ENCODE data around the gene PRKAR2A.
A peak's percentile ranks its signal among the peaks of the same experiment; 100 is the strongest.

PRKAR2A gene
- 71.1 to 94.5 reads per million in 2 donors for total RNA-seq

DNA sequence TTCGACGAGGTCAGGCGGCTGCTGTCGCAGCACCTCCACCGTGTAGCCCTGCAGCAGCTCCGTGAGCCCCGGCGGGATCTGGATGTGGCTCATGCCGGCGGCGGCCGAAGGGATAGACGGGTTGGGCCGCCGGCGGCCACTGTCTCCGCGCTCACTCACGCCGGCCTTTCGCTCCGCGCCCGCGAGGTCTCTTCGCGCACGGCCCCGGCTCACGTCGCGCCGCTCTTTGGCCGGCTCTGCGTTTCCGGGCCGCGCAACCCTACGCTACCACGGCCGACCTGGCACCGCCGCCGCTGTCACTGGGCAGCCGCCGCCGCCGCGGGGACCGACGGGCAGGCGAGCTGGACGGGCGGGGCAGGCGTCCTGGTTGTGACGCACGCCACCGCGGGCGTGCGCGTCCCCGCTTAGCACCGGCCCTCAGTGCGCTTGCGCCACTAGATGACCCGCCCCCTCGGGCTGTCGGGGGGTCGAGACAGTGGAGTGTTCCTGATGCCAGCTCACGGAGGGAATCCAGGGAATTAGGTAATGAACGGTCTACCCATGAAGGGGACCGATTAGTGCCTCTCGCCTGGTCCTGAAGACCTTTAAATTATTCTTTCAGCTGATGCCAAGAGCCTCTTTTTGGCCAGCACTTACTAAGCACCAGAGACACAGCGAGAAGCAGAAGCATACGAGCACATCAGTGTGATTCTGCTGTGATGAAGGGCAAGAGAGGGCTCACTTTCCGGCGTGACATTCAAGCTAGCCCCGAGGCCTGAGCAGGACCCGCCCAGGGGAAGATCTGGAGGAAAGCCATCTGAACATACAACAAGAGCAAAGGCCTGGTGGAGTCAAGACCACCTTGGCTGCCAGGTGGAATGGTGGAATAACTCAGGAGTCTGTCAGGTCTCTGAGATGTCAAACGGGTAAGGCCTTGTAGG is at the start of gene PRKAR2A:
Gene PRKAR2A, minus strand, starts transcription at position 371 of the 920 bp plus-strand sequence. Its CDS starts 278 bp downstream, at position 93.
- DNase-seq = peak; percentile 48 to 86 (median 68)

DNA sequence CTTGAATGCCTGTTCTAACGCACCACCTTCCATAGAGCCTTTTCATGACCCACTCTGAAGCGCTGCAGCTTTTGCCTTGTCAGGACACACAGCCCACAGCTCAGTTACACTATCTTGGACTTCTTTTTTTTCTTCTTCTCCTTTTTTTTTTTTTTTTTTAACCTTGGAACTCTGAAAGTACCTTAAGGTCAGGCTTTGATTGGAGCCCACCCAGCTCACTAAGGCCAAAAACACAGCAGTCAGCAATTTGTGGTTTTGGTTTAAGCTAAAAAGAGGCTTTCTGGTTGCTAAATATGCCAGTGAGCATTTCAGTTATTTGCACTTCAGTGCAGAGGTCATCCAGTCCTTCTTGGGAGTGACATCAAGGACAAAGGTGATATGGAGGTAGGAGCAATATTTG is 49.3 kb upstream of the PRKAR2A start:
- DNase-seq = no peak

DNA sequence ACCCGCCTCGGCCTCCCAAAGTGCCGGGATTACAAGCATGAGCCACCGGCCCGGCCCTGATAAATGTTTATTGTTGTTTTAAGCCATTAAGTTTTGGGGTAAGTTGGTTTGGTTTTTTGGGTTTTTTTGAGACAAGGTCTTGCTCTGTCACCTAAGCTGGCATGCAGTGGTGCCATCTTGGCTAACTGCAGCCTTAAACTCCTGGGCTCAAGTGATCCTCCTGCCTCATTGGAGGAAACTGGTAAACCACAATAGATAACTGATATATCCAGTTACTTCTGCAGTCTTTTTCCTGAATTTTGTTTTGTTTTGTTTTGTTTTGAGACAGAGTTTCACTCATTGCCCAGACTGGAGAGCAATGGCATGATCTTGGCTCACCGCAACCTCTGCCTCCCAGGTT is 46.8 kb upstream of the PRKAR2A start:
- no peak for DNase-seq

DNA sequence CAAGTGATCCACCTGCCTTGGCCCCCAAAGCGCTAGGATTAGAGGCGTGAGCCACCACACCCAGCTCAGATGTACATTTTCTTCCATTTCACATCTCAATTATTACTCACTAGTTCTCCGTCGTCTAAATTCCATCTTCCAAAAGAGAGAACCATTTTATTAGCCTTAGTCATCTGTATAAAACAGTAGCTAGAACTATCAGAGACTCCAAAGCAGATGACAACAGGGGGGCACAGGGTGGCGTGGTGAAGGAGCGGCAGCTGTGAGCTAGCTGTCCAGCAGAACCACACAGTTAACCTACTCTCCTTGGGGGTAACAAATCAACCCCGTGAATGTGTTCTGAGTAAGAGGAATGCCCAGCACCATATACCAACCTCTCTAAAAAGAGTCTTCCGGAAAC is 43.9 kb upstream of the PRKAR2A start:
- DNase-seq = no peak

DNA sequence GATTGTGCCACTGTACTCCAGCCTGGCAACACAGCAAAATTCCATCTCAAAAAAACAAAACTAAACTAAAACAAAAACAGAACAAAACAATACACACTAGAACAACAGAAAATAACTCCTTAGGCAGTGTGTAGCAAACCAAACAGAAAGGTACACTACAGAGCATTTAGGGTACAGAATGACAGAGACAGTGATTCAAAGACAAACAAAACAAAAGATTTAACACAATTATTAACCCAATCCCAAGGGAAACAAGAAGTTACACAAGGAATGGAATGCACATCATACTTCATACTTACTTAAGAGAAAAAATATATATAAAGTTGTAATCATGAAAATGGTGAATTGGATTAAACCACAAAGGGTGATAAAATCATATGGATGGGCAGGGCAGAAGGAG is 38.1 kb upstream of the PRKAR2A start:
- DNase-seq = no peak

DNA sequence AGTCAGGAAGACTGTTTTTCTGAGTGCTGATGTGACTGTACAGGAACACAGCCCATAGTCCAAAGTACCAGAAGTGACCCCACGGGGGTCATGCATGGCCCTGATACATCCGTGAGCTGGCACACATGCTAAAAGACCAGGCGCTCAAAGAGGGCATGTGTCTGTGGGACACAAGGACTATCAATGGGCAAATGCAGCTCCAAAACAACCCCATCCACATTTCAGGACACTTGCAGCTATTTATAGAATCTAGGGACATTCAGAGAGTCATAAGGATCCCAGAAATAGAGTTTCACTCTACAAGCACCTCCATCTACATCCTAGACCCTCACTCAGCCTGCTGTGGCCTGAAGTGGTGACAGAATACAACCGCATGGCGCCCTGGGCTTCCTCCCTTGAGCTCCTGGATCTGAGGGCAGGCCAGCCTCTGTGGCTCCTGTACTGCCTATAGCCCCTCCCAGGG is 34.0 kb upstream of the PRKAR2A start:
- DNase-seq = no peak

DNA sequence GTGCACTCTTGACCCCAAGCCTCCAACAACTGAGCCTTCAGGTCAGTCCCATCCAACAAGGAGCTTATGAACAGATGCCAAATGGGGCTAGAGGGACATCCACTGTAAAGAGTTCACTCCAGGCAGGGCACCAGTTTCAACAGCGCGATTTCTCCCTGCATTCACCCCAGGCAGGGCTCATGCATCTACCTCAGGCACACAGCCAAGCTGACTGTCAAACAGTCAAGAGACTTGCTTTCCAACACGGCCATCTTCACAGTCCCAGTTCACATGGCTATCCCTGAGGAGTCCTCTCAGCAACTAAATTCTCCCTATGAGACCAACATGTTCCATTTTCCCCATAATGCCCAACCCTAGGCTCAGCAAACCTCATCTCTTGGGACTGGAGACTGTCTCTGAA is 33.3 kb upstream of the PRKAR2A start:
- no peak for DNase-seq

DNA sequence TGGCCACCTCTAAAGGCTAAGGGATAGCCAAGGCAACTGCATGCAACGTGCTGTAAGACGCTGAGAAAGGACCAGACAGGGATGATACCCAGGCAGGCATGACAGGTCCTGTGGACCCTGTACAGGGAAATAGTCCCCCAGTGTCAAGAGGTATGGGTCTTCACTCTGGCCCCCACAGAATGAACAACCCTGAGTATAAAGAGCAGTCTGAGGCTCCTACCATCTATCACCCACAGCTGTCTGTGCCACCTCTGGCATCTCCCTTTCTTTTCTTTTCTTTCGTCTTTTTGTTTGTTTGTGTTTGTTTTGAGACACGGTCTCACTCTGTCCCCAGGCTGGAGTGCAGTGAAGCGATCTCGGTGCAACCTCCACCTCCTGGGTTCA is 32.3 kb upstream of the PRKAR2A start:
- no peak for DNase-seq

DNA sequence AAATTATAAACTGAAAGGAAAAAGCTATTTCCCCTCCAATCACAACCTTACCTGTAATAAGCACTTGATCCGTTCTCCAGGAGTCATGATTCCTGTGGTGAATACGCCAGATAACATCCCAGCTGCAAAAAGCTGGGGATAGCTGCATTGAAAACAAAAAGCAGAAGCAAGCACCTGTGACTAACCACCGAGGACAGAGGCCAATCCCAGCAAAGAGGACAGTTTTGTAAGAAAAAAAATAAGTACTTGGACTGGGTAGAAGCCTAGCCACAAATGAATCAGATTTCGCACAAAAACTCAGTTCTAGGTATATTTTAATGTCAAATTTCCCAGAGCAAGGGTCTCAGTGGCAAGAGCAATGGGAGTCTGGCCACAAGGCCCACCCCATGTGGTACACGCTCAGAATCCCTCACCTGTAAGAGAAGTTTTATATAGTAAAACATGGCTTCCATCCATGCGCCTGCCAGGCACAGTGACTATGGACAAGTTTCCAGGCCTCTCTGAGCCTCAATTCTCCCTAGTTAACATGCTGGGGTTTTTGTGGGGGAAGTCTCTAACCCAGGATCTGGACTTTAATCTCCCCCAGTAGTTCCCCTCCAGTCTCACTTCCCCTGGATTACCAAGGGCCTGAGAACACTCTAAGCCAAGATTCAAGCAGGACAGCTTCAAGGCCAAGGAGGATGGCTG is 31.8 kb upstream of the PRKAR2A start:
- DNase-seq = no peak

DNA sequence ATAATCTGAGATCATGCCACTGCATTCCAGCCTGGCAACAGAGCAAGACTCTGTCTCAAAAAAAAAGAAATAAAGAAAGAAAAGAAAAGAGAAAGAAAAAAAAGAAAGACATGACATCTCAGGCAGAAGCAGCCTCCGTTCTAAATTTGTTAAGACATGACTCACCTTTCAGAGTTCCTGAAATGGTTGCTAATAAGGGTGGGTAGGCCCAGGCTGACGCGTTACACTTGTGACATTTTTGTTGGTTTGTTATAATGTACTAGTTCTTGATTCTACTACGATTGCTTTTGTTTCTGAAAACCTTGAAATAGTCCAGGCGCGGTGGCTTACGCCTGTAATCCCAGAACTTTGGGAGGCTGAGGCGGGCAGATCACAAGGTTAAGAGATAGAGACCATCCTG is 30.0 kb upstream of the PRKAR2A start:
- DNase-seq = no peak

DNA sequence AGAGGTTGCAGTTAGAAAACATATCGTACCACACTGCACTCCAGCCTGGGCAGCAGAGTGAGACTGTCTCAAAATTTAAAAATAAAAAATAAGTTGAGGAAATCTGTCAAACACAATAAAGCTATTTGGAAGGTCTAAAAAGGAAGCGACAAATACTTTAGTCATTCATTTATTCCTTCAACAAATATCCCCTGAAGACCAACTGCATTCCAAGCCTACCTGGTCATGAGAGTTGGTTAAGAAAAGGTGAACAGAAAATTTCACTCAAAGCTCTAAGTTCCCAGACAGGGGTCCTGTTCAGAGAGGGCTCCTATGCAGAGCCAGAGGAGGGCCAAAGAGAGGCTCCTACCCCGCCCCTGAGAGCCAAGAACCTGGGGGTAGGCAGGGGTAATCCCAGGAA is 15.4 kb upstream of the PRKAR2A start:
- no peak for DNase-seq

DNA sequence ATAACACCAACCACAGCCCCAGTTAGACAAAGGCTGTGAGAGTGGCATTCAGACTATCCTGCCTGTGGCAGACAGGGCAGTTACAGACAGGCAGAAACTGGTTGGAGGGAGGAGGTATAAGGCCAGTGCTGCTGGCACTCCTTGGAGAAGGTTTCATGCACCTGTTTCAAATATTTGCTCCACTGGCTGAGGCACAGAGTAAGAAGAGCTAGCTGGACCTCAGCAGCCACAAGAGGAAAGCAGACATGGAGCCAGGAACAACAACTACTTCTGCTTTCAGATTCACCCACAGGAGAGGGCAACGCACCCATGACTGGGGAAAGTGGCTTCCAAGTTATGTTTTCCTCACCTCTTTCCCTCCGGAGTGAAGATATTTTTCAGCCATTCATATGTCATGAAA is 11.5 kb upstream of the PRKAR2A start:
- no peak for DNase-seq

DNA sequence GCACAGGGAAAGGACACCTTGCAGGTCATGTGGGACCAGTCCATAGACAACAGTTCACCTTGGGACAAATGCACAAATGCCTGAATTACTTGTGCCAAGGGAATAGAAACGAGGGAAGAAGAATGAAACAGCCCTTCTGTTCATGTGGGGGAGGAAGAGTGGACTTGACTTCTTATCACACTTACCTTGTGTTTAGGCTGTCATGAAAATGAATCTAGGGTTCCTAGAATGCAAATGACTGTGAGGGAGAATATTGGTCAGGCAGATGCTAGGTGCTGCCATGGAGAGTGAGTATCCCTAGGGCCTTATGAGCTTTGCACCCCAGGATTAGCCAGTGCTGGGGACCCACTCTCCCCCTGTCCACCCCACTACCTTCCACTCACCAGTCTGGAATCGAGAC is 11.0 kb upstream of the PRKAR2A start:
- DNase-seq = no peak

DNA sequence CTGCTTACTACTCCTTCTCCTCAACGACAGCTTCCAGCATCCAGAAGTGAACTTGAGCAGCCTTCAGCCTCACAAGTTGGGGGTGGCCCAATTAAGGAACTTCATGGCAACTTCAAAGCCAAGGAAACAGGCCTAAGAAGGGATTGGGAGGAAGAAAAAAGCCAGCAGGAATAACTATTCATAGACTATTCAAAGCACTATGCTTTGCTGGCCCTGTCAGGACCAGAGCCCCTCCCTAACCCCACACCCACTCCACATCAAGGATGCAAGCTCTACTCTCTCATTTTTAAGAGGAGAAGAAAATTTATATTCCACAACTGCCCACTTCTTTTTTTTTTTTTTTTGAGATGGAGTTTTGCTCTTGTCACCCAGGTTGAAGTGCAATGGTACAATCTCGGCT is 10.0 kb upstream of the PRKAR2A start:
- DNase-seq = no peak

DNA sequence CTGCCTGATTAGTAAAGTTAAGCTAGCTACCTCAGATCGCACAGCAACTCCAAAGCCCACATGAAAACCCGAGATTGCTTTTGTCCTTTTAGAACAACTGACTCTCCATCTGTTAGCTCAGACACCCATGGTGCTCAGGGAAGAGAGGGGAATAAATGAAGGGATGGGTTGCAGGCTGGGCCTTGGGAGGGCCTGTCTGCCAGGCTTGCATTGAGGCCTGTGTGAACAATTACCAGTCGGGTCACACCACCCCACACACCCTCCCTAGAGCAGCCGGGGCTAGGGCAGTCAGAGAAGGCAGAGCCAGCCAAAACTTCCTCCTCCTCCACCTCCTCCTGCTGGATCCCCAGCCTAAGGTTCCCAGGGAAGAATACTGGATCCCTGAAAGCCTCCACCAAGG is 8.8 kb upstream of the PRKAR2A start:
- no peak for DNase-seq

DNA sequence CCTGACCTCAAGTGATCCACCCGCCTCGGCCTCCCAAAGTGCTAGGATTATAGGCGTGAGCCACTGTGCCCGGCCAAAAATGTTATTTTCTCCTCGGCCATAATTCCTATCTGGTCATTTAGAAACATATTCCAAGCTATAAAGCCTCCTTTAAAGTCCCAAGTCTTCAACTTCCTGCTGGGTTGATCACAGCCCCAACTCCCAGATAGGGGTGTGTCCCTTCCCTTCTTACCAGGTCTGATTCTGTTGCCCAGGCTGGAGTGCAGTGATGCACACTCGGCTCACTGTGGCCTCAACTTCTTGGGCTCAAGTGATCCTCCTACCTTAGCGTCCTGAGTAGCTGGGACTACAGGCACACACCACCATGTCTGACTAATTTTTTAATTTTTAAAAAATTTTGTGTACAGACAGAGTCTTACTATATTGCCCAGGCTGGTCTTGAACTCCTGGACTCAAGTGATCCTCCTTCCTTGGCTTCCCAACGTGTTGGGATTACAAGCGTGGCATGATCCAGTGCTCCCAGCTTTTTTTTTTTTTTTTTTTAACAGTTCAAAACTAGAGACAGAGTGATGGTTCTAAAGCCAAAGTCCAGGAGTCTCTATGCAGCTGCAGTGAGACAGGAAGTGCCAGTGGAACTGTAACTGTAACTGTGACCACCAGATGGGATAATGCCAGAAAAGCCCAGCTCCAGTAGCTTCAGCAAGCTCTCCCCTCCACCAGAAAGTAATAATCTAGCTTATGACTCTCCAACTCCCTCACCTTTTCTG is 8.2 kb upstream of the PRKAR2A start:
- no peak for DNase-seq

DNA sequence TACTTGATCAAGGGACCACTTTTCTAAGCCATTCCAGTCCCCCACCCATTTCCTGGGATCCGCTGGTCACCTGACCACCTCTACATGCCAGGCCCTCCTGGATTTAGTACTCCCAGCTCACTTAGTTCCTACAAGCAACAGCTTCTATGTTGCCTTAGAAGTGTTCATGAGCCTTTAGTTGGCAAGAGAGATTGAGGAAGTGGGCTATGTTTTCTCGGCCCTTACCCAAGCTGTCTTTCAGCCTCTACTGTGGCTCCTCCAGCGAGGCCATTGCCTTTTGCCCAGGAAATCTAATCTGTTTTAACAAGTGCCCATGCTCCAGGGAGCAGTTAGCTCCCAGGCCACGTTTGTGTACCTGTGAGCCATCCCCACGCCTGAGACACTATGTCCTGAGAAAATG is 4.5 kb upstream of the PRKAR2A start:
- DNase-seq = no peak

DNA sequence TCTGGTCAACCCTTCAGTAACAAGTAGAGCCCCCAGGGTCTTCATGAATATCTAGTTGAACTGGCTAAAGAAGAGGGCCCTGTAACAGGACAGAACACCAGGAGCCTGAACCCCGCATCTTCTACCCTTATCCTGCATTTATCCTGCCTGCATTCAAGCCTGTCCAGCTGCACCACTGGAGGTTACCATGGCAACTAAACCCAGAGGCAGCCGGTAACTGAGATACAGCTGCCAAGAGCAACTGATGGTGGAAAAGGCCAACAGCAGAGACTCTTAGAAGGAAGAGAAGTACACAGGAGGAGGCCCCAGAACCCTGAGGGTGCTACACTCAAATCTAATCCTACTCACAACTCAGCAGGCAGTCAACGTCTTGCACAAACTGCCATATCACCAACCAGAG is 3.7 kb upstream of the PRKAR2A start:
- no peak for DNase-seq

DNA sequence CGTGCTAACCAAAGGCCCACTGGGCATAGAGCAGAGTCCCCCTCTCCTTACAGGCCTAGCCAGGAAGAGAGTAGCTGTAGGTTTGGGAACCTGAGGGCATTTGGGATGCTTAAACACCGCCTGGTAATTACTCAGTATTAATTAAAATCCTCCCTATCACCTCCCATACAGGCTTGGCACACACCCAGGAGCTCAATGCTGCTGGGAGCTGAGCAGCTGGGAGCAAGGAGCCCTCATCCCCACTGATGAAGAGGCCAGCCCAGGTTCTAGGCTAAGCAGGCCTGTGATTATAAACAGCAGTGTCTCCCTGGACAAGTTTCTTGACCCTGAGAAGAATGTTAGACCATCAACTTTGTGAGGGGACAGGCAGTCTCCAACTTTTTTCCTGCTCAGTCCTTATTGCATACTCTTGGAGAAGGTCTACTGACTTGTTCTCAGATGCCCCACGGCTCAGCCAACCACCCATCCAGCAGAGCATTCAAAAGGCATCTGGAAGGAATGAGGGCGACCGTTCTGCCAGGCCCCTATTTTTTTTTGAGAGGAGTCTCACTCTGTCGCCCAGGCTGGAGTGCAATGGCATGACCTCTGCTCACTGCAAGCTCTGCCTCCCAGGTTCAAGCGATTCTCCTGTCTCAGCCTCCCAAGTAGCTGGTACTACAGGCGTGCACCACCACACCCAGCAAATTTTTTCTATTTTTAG is 1.3 kb upstream of the PRKAR2A start:
- no peak for DNase-seq

DNA sequence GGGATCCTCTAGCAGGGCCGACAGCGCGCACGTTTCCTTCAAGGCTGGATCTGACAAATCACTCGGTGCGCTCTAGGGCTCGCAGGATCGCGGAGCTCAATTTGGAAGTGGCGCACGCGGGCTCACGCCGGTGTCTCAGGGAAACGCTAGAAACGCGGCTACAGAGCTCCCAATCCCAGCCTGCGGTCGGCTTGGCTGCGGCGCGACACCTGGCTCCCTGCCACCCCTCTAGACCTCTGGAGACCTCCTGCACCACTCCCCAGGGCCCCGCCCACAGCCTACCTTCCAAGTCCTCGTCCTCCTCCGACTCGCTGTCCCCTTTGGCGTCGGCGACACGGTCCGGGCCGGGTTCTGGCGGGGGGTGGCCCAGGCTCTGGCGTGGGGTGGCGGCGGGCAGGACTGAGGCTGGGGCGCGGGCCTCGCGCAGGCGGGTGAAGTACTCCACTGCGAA is 596 bp downstream of the PRKAR2A start:
- peak; percentile 19 to 57 (median 45) for DNase-seq

DNA sequence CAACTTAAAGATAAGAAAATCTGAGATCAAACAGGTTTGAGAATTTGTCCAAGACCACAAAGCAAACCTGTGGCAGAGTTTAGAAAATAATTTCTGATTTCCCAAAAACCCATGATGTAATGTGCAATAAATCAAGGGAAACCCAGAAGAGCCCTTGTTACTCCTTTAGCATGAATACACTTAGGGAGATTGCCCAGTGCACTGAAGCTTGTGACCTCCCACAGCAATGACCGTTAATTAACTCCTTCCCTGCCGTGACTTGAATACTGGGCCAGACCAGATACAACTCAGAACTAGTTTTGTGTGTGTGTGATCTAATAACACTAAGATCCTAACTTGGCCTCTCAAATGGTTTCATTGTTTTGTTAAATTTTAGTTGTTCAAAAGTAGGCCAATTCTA is 2.5 kb downstream of the PRKAR2A start:
- DNase-seq = no peak

DNA sequence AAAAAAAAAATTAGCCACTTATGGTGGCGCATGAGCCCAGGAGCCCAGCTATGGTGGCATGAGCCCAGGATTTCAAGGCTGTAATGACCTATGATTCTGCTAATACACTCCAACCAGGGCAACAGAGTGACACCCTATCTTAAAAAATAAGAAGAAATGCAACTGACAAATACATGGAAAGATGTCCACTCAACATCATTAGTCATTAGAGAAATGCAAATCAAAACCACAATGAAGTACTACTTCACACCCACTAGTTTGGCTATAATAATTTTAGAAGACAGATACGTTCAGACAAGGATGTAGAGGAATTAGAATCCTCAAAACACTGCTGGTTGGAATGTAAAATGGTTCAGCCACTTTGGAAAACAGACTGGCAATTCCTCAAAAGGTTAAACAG is 10.5 kb downstream of the PRKAR2A start:
- DNase-seq = no peak

Data from T-helper 2 cell (primary cell).